Measurements from ENCODE around the gene CHN2.

GRCh38 chr7:29163854-29164253 lies 30.7 kb upstream of the CHN2 start:
- TF ChIP-seq, protein P1, sequence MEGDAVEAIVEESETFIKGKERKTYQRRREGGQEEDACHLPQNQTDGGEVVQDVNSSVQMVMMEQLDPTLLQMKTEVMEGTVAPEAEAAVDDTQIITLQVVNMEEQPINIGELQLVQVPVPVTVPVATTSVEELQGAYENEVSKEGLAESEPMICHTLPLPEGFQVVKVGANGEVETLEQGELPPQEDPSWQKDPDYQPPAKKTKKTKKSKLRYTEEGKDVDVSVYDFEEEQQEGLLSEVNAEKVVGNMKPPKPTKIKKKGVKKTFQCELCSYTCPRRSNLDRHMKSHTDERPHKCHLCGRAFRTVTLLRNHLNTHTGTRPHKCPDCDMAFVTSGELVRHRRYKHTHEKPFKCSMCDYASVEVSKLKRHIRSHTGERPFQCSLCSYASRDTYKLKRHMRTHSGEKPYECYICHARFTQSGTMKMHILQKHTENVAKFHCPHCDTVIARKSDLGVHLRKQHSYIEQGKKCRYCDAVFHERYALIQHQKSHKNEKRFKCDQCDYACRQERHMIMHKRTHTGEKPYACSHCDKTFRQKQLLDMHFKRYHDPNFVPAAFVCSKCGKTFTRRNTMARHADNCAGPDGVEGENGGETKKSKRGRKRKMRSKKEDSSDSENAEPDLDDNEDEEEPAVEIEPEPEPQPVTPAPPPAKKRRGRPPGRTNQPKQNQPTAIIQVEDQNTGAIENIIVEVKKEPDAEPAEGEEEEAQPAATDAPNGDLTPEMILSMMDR (IDR thresholded peaks at IDR 0.05; ENCODE audit: insufficient read depth, low read length, poor library complexity, severe bottlenecking) = no peak
- TF ChIP-seq EZH2phosphoT487 (conservative IDR thresholded peaks at IDR 0.05; ENCODE audit: low read length) = no peak
